ENCODE measurements around the gene LUC7L3. TPM values are rescaled to one million over a fixed set of nuclear protein-coding genes. Genes with fewer than 3 reads are reported as not detected.

The LUC7L3 gene
- total and polyA plus RNA-seq, 2 of the 13 experiments (the other 11 are each of a cell fraction or from before 2014, with no cell fraction given): 108 to 120 TPM

- TF ChIP-seq ZNF460 (CRISPR knock-in tag; IDR thresholded peaks at IDR 0.05; ENCODE audit: borderline replicate concordance) (no peak), MTA1 (CRISPR knock-in tag; IDR thresholded peaks at IDR 0.05; ENCODE audit: borderline replicate concordance) (peak; percentile 71; the same call in 1 of the 2 replicates), ZNF275 (CRISPR knock-in tag; IDR thresholded peaks at IDR 0.05; ENCODE audit: borderline replicate concordance) (no peak), ZFP37 (CRISPR knock-in tag; IDR thresholded peaks at IDR 0.05; ENCODE audit: borderline replicate concordance) (no peak), MAX (IDR thresholded peaks at IDR 0.05) (peak; percentile 15; the same call in 1 of the 2 replicates)
Observed at GRCh38 chr17:50765454-50766221, 46.2 kb downstream of the LUC7L3 start (continued).

- no peaks in the 10 kb centered on the region for H3K79me2 ChIP-seq (ENCODE audit: insufficient read depth, low read length)
- no peak overlapping the region for H3K27ac ChIP-seq (ENCODE audit: extremely low read length, insufficient read depth, low read length)
- DNase-seq (ENCODE audit: low spot score) (peak; percentile 59), FAIRE-seq (no peak), ATAC-seq (peak; percentile 69)
- H3K4me2 ChIP-seq (ENCODE audit: low read depth, low read length): peak overlapping the region; percentile 80
- CTCF ChIA-PET (ENCODE audit: low intra/inter-chr PET ratio, low total read pairs): no interaction called here
- H3K9ac ChIP-seq (ENCODE audit: insufficient read depth, low read depth, low read length): peak overlapping the region; percentile 41; the same call in 1 of the 2 replicates
- H3K9me3 ChIP-seq (ENCODE audit: low read length): no peaks in the 10 kb centered on the region
- BruUV-seq (replicated peaks): no TSS peak
- H4K20me1 ChIP-seq (ENCODE audit: insufficient read depth, low read length): no peaks in the 10 kb centered on the region
- H3K27me3 ChIP-seq (ENCODE audit: control insufficient read depth in 1 of 2, insufficient read depth in 2 of 2, low read length in 2 of 2): peaks cover 0 to 2% of the 10 kb centered on the region in 2 experiments; a peak in 1 of 5 replicates
- H3K4me1 ChIP-seq (ENCODE audit: insufficient read depth, low read length): peaks cover 62% of the 10 kb centered on the region
- POLR2A ChIA-PET: interaction anchor here (1.0 to 2.4 kb wide), 4 partner anchors 10 to 99 kb away, joined by 3 to 9 read pairs (median 6); partner anchors contain the start of genes LUC7L3 and TOB1
- intact Hi-C loops (cut with micrococcal nuclease; ENCODE audit: unreplicated experiment): no loop called here
- in situ Hi-C loops (cut with HindIII; ENCODE audit: extremely low pct_ligation_motif_present, low pct_unique_long_range_greater_than_20kb): no loop called here
- peak overlapping the region; percentile 28 for H2AFZ ChIP-seq (ENCODE audit: low read length)
- WGBS (ENCODE audit: low lambda C conversion rate): 7% methylated on average over 10 of the region's 10 CpGs
- H3K36me3 ChIP-seq (replicated peaks in 1 of 2; ENCODE audit: control insufficient read depth in 1 of 2, insufficient read depth in 2 of 2, low read length in 2 of 2): no peaks in the 10 kb centered on the region
- H3K4me3 ChIP-seq (replicated peaks in 1 of 3; ENCODE audit: insufficient read depth in 1 of 3, low read depth in 2 of 3, low read length in 3 of 3): peak overlapping the region; percentile 3 to 55 (median 20)
- TF ChIP-seq PAF1 (CRISPR knock-in tag; IDR thresholded peaks at IDR 0.05) (no peak), ZNF614 (CRISPR knock-in tag; IDR thresholded peaks at IDR 0.05; ENCODE audit: borderline replicate concordance) (no peak), KDM5A (IDR thresholded peaks at IDR 0.05; ENCODE audit: borderline replicate concordance, low read length) (no peak), GPBP1L1 (CRISPR knock-in tag; IDR thresholded peaks at IDR 0.05) (no peak), ZNF282 (IDR thresholded peaks at IDR 0.05; ENCODE audit: partially characterized antibody) (no peak), ZBTB42 (CRISPR knock-in tag; IDR thresholded peaks at IDR 0.05) (0 out of 2 replicates have a peak, but pooled peaks have one; percentile 33), NCOA2 (CRISPR knock-in tag; IDR thresholded peaks at IDR 0.05) (0 out of 2 replicates have a peak, but pooled peaks have one; percentile 10), MEIS2 (CRISPR knock-in tag; IDR thresholded peaks at IDR 0.05) (0 out of 2 replicates have a peak, but pooled peaks have one; percentile 38), RBAK (CRISPR knock-in tag; IDR thresholded peaks at IDR 0.05) (no peak), ARNT2 (CRISPR knock-in tag; IDR thresholded peaks at IDR 0.05; ENCODE audit: low read depth) (no peak), ZNF782 (CRISPR knock-in tag; IDR thresholded peaks at IDR 0.05; ENCODE audit: borderline replicate concordance) (no peak)
Observed at GRCh38 chr17:50766222-50767023, 47.0 kb downstream of the LUC7L3 start.
